ENCODE measurements around the gene RIN1.

The RIN1 gene

GRCh38 chr11:66282468-66283455, 53.5 kb downstream of the RIN1 start:
- DNase-seq (ENCODE audit: low spot score) = peak; percentile 99

All from CD4-positive, alpha-beta T cell treated with Interleukin-2 at 100 ng/mL for 4 hours (primary cell).